ENCODE results near the gene EXOC3. TPM values are rescaled to one million over a fixed set of nuclear protein-coding genes. Genes with fewer than 3 reads are reported as not detected.

EXOC3 gene
- total RNA-seq, 3 donors from 2014 or later (not counting 1 experiment from before 2014, with no cell fraction given) = 89.6 to 99.9 (median 96.3) TPM

DNA sequence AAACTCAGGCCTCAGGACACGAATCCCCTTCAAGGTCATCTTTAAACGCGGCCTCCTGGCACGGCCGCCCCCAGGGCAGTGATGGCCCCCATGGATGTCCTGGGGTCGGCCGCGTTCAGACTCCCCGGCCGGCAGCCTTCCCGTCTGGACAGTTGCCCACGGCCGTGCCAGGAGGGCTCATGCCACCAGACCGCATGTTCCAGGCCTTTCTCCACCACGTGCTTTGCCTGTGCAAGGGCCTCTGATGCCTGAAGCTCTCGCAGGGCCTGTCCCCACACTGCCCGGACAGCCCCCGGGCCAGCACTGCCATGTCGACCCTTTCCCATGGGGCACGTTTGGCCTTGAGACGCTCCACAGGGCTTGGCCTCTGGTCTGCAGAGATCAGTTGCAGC lies 46.7 kb downstream of the EXOC3 start:
- intact Hi-C loops (cut with micrococcal nuclease) = no loop called here
- DNase-seq = no peak
- Mint-ChIP-seq H3K4me1 (peaks cover 0 to 6% of the 10 kb centered on the region in 2 donors), H3K36me3 (no peaks in the 10 kb centered on the region), H3K27me3 (ENCODE audit: low read depth in 2 of 2) (peaks cover 0 to 2% of the 10 kb centered on the region in 2 donors), H3K27ac (no peak overlapping the region), H3K9me3 (no peaks in the 10 kb centered on the region), H3K4me3 (no peak overlapping the region)
- no peak overlapping the region for H3K4me3 ChIP-seq (ENCODE audit: low read length)
- 90% methylated on average over 21 of the region's 21 CpGs for WGBS (ENCODE audit: insufficient coverage)
- no peak overlapping the region for H3K27ac ChIP-seq (ENCODE audit: low read length)
- ATAC-seq = no peak
- H3K27me3 ChIP-seq (ENCODE audit: control insufficient read depth, insufficient read depth, low read length) = peaks cover 2% of the 10 kb centered on the region
- no peaks in the 10 kb centered on the region for H3K36me3 ChIP-seq (ENCODE audit: control insufficient read depth, insufficient read depth, low read length)
- no peaks in the 10 kb centered on the region for H3K9me3 ChIP-seq (ENCODE audit: control insufficient read depth, insufficient read depth, low read length)
- TF ChIP-seq, protein P1, sequence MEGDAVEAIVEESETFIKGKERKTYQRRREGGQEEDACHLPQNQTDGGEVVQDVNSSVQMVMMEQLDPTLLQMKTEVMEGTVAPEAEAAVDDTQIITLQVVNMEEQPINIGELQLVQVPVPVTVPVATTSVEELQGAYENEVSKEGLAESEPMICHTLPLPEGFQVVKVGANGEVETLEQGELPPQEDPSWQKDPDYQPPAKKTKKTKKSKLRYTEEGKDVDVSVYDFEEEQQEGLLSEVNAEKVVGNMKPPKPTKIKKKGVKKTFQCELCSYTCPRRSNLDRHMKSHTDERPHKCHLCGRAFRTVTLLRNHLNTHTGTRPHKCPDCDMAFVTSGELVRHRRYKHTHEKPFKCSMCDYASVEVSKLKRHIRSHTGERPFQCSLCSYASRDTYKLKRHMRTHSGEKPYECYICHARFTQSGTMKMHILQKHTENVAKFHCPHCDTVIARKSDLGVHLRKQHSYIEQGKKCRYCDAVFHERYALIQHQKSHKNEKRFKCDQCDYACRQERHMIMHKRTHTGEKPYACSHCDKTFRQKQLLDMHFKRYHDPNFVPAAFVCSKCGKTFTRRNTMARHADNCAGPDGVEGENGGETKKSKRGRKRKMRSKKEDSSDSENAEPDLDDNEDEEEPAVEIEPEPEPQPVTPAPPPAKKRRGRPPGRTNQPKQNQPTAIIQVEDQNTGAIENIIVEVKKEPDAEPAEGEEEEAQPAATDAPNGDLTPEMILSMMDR (IDR thresholded peaks at IDR 0.05) = no peak
- no peaks in the 10 kb centered on the region for H3K4me1 ChIP-seq (ENCODE audit: control insufficient read depth, insufficient read depth, low read length)

DNA sequence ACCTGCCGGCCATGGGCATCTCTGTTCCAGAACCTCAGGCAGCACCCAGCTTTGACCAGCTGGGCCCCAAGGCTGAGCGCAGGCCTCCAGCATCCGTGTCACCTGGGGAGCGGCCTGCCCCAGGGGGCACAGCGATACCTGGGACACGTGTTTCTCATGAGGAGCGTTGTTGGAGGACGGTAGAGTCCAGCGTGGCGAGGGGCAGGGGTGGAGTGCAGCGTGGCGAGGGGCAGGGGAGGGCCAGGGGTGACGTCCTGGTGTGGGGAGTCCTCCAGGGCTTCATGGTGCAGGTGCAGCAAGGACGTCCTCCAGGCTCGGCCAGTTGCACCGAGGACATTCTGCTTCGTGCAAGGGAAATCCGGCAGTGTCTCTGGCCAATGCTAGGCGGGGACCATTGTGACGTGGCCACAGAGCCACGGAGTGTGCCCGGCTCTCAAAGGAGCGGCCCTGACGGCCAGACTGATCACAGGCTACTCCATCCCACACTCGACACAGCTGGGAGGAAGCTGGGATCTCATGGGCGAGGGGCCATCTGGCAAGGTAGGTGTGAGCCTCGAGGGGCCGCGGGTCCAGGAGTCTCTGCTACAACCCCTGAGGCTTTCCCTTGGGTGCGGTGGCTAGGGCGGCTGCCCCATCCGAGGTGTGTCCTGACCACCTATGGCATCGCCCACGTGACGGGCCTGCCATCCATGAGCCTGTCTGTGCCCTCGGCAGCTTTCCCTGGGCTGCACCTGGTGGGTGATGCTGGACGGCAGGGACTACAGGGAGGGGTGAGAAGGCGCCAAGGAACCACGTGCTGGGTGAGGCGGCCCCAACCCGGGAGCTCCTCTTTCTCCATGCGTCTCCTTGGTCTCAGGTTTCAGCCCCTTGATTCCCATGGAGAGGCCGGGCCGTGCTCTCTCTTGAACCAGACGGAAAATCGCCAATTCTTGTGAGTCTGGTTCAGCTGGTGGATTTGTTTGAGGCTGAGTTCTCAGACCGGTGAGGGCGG lies 47.4 kb downstream of the EXOC3 start:
- 87% methylated on average over 48 of the region's 48 CpGs for WGBS (ENCODE audit: insufficient coverage)
- Histone ChIP-seq H3K4me3 (ENCODE audit: low read length) (no peak overlapping the region), H3K4me1 (ENCODE audit: control insufficient read depth, insufficient read depth, low read length) (no peaks in the 10 kb centered on the region), H3K9me3 (ENCODE audit: control insufficient read depth, insufficient read depth, low read length) (no peaks in the 10 kb centered on the region), H3K27me3 (ENCODE audit: control insufficient read depth, insufficient read depth, low read length) (peaks cover 2% of the 10 kb centered on the region), H3K27ac (ENCODE audit: low read length) (no peak overlapping the region), H3K36me3 (ENCODE audit: control insufficient read depth, insufficient read depth, low read length) (no peaks in the 10 kb centered on the region)
- H3K4me1 Mint-ChIP-seq = peaks cover 0 to 6% of the 10 kb centered on the region in 2 donors
- H3K27ac Mint-ChIP-seq = no peak overlapping the region
- TF ChIP-seq, protein P1 (IDR thresholded peaks at IDR 0.05) = no peak
- H3K4me3 Mint-ChIP-seq = no peak overlapping the region
- ATAC-seq (peak in 1 of 3 donors; percentile 3), DNase-seq (no peak)
- no peaks in the 10 kb centered on the region for H3K36me3 Mint-ChIP-seq
- no peaks in the 10 kb centered on the region for H3K9me3 Mint-ChIP-seq
- H3K27me3 Mint-ChIP-seq (ENCODE audit: low read depth in 2 of 2) = peaks cover 0 to 2% of the 10 kb centered on the region in 2 donors
- intact Hi-C loops (cut with micrococcal nuclease) = no loop called here

DNA sequence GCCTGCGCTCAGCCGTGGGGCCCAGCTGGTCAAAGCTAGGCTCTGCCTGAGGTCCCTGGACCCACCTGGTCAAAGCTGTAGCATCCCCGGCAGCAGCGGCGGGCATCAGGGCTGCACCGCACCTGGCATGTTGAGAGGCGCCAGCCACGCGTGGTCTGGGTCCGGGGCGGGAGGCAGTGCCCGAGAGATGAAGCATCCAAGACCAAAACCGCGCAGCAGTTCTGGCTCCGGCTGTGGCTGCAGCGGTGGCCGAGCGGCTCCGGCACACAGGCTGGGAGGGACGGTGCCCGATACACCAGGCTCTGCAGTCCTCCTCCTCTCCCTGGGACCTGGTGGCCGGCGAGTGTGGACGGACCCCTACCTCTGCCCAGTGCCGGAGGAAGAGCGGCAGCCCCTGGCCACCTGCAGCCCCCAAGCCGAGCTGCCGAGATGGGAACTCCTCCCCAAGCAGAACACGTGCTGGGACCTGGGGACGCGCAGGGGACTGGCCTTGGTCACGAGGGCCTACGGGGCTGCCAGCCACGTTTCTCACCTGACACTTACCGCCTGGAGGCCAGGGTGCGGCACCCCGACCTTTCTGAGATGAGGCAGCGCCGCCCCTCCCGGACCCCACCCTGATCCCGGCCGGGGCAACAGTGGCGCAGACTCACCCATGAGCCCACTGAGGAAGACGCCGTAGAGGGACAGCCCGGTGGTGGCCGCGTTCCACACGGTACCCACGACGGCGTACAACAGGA lies 48.3 kb downstream of the EXOC3 start:
- TF ChIP-seq, protein P1 (IDR thresholded peaks at IDR 0.05) = no peak
- Histone ChIP-seq H3K4me1 (ENCODE audit: control insufficient read depth, insufficient read depth, low read length) (no peaks in the 10 kb centered on the region), H3K27ac (ENCODE audit: low read length) (no peak overlapping the region), H3K27me3 (ENCODE audit: control insufficient read depth, insufficient read depth, low read length) (no peaks in the 10 kb centered on the region), H3K9me3 (ENCODE audit: control insufficient read depth, insufficient read depth, low read length) (no peaks in the 10 kb centered on the region), H3K36me3 (ENCODE audit: control insufficient read depth, insufficient read depth, low read length) (no peaks in the 10 kb centered on the region), H3K4me3 (ENCODE audit: low read length) (no peak overlapping the region)
- H3K4me3 Mint-ChIP-seq = no peak overlapping the region
- ATAC-seq (no peak), DNase-seq (no peak)
- intact Hi-C loops (cut with micrococcal nuclease) = no loop called here
- 92% methylated on average over 52 of the region's 52 CpGs for WGBS (ENCODE audit: insufficient coverage)
- H3K9me3 Mint-ChIP-seq = no peaks in the 10 kb centered on the region
- no peaks in the 10 kb centered on the region for H3K36me3 Mint-ChIP-seq
- H3K27me3 Mint-ChIP-seq (ENCODE audit: low read depth in 2 of 2) = peaks cover 0 to 2% of the 10 kb centered on the region in 2 donors
- H3K27ac Mint-ChIP-seq = no peak overlapping the region
- H3K4me1 Mint-ChIP-seq = peaks cover 0 to 3% of the 10 kb centered on the region in 2 donors

Data from natural killer cell (primary cell).